Lower leg skin (tissue), 3 donors: ENCODE data around the gene WDR33.

Source experiments
- POLR2A ChIP-seq, 2 donors: fragments of 450-650 bp; IDR thresholded peaks; one replicate each; pipeline ENCODE4 v1.6.1; 2016 to 2017; ENCODE audit warnings: antibody characterized with exemption in 2 of 2, mild to moderate bottlenecking in 1 of 2, moderate library complexity in 1 of 2
- TF ChIP-seq, protein P1 (sequence below), 3 donors: fragments of 450-650 bp; IDR thresholded peaks; one replicate each; pipeline ENCODE4 v1.5.1; 2016; ENCODE audit warnings: antibody characterized with exemption in 3 of 3, mild to moderate bottlenecking in 3 of 3, moderate library complexity in 2 of 3

DNA sequence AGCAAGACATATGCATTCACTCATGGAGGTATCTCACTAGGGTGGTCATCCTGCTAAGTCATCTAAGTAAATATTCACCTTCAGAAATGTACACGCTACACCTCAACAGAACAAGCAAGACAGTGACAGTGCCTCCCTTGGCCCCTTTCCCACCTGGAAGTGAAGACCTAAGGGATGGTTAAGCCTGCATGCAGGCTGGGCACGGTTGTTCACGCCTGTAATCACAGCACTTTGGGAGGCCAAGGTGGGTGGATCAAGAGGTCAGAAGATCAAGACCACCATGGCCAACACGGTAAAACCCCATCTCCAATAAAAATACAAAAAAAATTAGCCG, 140.0 kb downstream of the WDR33 start:
- TF ChIP-seq POLR2A (IDR thresholded peaks at IDR 0.05) = no peak
- TF ChIP-seq, protein P1, sequence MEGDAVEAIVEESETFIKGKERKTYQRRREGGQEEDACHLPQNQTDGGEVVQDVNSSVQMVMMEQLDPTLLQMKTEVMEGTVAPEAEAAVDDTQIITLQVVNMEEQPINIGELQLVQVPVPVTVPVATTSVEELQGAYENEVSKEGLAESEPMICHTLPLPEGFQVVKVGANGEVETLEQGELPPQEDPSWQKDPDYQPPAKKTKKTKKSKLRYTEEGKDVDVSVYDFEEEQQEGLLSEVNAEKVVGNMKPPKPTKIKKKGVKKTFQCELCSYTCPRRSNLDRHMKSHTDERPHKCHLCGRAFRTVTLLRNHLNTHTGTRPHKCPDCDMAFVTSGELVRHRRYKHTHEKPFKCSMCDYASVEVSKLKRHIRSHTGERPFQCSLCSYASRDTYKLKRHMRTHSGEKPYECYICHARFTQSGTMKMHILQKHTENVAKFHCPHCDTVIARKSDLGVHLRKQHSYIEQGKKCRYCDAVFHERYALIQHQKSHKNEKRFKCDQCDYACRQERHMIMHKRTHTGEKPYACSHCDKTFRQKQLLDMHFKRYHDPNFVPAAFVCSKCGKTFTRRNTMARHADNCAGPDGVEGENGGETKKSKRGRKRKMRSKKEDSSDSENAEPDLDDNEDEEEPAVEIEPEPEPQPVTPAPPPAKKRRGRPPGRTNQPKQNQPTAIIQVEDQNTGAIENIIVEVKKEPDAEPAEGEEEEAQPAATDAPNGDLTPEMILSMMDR (IDR thresholded peaks at IDR 0.05) = no peak
